Neuron (in vitro differentiated cells): ENCODE measurements around the gene OR1N2.
"Not testable (repeated sequence)": the region's sequence is repeated elsewhere in the genome, so short reads cannot be mapped to it uniquely, and the experiment has no call there.

Experiments used
- H2AFZ ChIP-seq: one replicate; pipeline ENCODE4 v1.6.1; 2013; ENCODE audit warnings: low read depth, mild to moderate bottlenecking, inconsistent platforms, low read length, moderate library complexity
- H3K27me3 ChIP-seq: one replicate; pipeline ENCODE4 v1.6.1; 2013; ENCODE audit warnings: low read length; ENCODE audit not compliant: insufficient read depth
- H3K36me3 ChIP-seq: one replicate; pipeline ENCODE4 v1.6.1; 2013; ENCODE audit warnings: low read length; ENCODE audit not compliant: insufficient read depth
- H3K4me1 ChIP-seq: one replicate; pipeline ENCODE4 v1.6.1; 2013; ENCODE audit warnings: low read length; ENCODE audit not compliant: insufficient read depth
- H3K4me3 ChIP-seq: 2 replicates; pipeline ENCODE4 v1.5.1; 2013; ENCODE audit warnings: mild to moderate bottlenecking, low read length, moderate library complexity
- H3K9me3 ChIP-seq: one replicate; pipeline ENCODE4 v1.6.1; 2013; ENCODE audit warnings: low read length

The OR1N2 gene

DNA sequence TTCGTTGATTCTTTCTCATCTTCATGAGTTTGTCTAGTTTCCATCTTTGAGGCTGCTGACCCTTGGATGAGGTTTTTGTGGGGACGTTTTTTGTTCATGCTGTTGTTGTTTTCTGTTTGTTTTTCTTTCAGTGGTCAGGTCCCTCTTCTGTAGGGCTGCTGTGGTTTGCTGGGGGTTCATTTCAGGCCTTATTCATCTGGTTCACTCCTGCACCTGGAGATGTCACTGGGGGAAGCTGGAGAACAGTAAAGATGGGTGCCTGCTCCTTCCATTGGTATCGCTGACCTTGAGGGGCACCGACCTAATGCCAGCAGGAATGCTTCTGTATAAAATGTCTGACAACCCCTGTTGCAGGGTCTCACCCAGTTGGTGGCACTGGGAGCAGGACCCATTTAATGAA lies 8.5 kb downstream of the OR1N2 start:
- H3K9me3 ChIP-seq, result no peaks in the 10 kb centered on the region
- H3K36me3 ChIP-seq, result no peaks in the 10 kb centered on the region
- H3K4me3 ChIP-seq, result no peak overlapping the region
- H2AFZ ChIP-seq, result no peak overlapping the region
- H3K4me1 ChIP-seq, result no peaks in the 10 kb centered on the region
- H3K27me3 ChIP-seq, result no peaks in the 10 kb centered on the region

DNA sequence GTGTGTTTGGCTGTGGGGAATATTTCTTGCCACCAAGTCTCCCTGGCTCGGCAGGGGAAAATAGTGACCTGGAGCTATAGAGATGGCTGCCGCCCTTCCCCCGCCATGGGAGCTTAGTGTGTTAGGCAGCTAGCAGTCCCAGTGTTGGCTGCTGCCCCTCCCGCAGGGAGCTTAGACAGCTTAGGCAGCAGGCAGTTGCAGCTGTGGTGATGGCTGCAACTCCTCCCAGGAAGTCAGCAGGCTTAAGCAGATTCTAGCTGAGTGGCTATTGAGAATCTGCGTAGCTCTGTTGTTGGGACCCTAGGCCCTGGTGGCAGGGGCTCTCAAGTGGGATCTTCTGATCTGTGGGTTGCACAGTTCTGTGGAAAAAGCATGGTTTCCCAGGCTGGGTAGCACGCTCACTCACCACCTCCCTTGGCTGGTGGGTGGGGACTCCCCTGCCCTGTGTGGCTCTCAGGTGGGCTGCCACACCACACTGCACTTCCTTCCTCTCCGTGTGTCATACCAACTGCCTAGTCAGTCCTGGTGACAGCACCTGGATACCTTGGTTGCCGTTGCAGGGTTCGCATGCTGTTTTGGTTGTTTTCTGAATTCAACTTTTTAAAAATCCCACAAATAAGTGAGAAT lies 9.3 kb downstream of the OR1N2 start:
- H3K36me3 ChIP-seq, result no peaks in the 10 kb centered on the region
- no peaks in the 10 kb centered on the region for H3K27me3 ChIP-seq
- H2AFZ ChIP-seq, result no peak overlapping the region
- H3K4me1 ChIP-seq, result no peaks in the 10 kb centered on the region
- no peak overlapping the region for H3K4me3 ChIP-seq
- no peaks in the 10 kb centered on the region for H3K9me3 ChIP-seq

- Histone ChIP-seq H3K4me3 (no peak overlapping the region), H2AFZ (no peak overlapping the region), H3K27me3 (no peaks in the 10 kb centered on the region), H3K4me1 (no peaks in the 10 kb centered on the region), H3K36me3 (no peaks in the 10 kb centered on the region), H3K9me3 (no peaks in the 10 kb centered on the region)
Measured at GRCh38 chr9:122567901-122568300, 15.0 kb downstream of the OR1N2 start.

- Histone ChIP-seq H3K9me3 (no peaks in the 10 kb centered on the region), H2AFZ (no peak overlapping the region), H3K4me3 (no peak overlapping the region), H3K36me3 (no peaks in the 10 kb centered on the region), H3K4me1 (no peaks in the 10 kb centered on the region), H3K27me3 (no peaks in the 10 kb centered on the region)
Measured at GRCh38 chr9:122572456-122572855, 19.5 kb downstream of the OR1N2 start.

- no peak overlapping the region for H2AFZ ChIP-seq
- H3K4me3 ChIP-seq, result no peak overlapping the region
- H3K4me1 ChIP-seq, result no peaks in the 10 kb centered on the region
- no peaks in the 10 kb centered on the region for H3K36me3 ChIP-seq
- H3K9me3 ChIP-seq, result no peaks in the 10 kb centered on the region
- H3K27me3 ChIP-seq, result no peaks in the 10 kb centered on the region
Measured at GRCh38 chr9:122579874-122580273, 27.0 kb downstream of the OR1N2 start.

DNA sequence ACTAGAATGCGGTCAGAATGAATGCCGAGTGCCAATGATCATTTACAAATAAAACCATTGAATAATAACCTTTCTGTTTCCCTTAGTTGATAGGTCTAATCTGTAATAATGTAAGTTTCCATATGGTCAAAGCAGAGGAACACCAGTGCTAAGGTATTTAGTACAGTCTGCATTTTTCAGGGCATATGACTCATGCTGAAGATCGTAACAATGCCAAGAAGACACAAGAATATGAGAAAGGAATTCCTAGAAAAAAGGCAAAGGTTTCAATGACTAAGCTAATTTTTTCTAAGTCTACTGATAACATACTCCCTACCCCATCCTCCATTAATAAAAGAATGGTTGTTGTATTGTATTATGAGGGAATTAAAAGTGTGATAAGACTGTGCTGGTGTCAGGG lies 27.4 kb downstream of the OR1N2 start:
- Histone ChIP-seq H3K4me3 (no peak overlapping the region), H3K27me3 (no peaks in the 10 kb centered on the region), H3K4me1 (no peaks in the 10 kb centered on the region), H3K36me3 (no peaks in the 10 kb centered on the region), H2AFZ (no peak overlapping the region), H3K9me3 (no peaks in the 10 kb centered on the region)

GRCh38 chr9:122583284-122583683 lies 30.4 kb downstream of the OR1N2 start, which contains the start of gene OR1L8:
TSS of gene OR1L8 (minus strand) at chr9:122583384. CDS start at chr9:122568477, 14,907 bp downstream.
- H2AFZ ChIP-seq, H3K27me3 ChIP-seq, H3K4me1 ChIP-seq, H3K36me3 ChIP-seq, H3K9me3 ChIP-seq, H3K4me3 ChIP-seq: not testable (repeated sequence)
